ENCODE measurements around the gene MUSK.

The MUSK gene

DNA sequence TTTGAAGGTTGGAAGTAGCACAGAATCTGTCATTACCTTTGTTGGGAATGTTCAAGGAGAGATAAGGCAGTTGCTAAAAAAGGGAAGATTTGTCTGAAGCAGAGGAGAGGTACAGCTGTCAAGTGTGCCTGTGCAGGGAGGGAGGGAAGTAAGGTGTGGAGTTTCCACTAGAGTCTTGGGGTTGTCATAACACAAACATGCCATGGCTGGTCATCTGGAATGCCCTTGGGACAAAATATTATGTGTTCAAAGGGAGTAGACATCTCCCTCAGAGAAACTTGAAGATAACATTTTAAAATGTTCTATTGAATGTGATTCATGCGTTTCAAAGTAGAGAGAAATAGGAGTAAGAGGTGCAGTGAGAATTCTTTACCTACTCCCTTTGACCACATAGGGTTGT, 95.0 kb downstream of the MUSK start:
- TF ChIP-seq SP1 (IDR thresholded peaks at IDR 0.05) (no peak), FOXA1 (IDR thresholded peaks at IDR 0.05) (no peak), TARDBP (IDR thresholded peaks at IDR 0.05) (no peak), LEF1 (IDR thresholded peaks at IDR 0.05; ENCODE audit: borderline replicate concordance) (no peak), ARNT (IDR thresholded peaks at IDR 0.05) (no peak), FOXK2 (IDR thresholded peaks at IDR 0.05) (no peak), FOXM1 (IDR thresholded peaks at IDR 0.05; ENCODE audit: borderline replicate concordance) (no peak), HDGF (IDR thresholded peaks at IDR 0.05; ENCODE audit: borderline replicate concordance) (no peak), L3MBTL2 (conservative IDR thresholded peaks at IDR 0.05) (no peak), ELF4 (IDR thresholded peaks at IDR 0.05) (no peak), CTBP1 (IDR thresholded peaks at IDR 0.05; ENCODE audit: borderline replicate concordance) (no peak), SUZ12 (IDR thresholded peaks at IDR 0.05) (no peak)
- TF ChIP-seq, protein P1, sequence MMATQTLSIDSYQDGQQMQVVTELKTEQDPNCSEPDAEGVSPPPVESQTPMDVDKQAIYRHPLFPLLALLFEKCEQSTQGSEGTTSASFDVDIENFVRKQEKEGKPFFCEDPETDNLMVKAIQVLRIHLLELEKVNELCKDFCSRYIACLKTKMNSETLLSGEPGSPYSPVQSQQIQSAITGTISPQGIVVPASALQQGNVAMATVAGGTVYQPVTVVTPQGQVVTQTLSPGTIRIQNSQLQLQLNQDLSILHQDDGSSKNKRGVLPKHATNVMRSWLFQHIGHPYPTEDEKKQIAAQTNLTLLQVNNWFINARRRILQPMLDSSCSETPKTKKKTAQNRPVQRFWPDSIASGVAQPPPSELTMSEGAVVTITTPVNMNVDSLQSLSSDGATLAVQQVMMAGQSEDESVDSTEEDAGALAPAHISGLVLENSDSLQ (IDR thresholded peaks at IDR 0.05) = no peak
- no peak for DNase-seq (ENCODE audit: extremely low spot score)
- ChIA-PET POLR2A (no interaction called here), CTCF (no interaction called here)

DNA sequence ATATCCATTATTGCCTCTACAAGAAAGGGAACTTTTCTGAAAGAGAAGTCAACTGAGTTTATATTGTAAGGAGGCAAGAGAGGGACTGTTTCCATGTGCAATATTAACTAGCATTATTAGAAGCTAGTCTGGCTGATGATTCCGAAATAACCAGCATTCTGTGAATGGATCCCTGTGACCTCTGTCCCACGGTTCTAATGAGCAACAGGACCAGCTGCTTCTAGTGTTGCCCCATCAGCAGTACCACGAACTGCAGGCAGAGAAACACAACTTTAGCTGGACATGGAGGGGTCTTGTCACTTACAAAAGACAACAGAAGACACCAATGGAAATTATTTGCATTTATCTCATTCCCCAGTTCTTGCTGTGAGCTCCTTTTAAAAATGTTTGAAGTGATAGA, 95.4 kb downstream of the MUSK start:
- CTCF ChIA-PET = no interaction called here
- DNase-seq (ENCODE audit: extremely low spot score) = no peak
- no peak for TF ChIP-seq ELF4 (IDR thresholded peaks at IDR 0.05)
- TF ChIP-seq TARDBP (IDR thresholded peaks at IDR 0.05) = no peak
- no peak for TF ChIP-seq ZNF384 (IDR thresholded peaks at IDR 0.05)
- no peak for TF ChIP-seq FOXM1 (IDR thresholded peaks at IDR 0.05; ENCODE audit: borderline replicate concordance)
- no peak for TF ChIP-seq L3MBTL2 (conservative IDR thresholded peaks at IDR 0.05)
- TF ChIP-seq CTBP1 (IDR thresholded peaks at IDR 0.05; ENCODE audit: borderline replicate concordance) = no peak
- TF ChIP-seq ARNT (IDR thresholded peaks at IDR 0.05) = no peak
- POLR2A ChIA-PET = no interaction called here

DNA sequence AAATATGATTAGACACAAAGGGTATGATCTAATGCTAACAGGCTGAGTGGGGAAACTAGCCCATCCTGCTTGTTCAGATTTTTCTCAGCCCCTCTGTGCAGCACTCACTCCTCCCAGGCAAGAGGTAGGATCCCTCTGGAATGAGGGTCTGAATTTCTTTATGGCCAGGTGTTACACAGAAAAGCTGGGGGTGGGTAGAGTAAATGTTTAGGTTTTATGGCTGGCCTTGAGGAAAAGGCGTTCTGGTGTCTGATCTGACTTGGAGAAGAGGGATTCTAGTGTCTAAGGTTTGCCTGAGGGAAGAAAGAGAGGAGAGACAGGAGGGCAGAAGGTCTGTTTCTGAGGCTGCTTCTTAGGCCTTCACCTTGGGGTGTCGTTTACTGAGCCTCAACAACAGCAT, 97.3 kb downstream of the MUSK start:
- ChIA-PET POLR2A (no interaction called here), CTCF (no interaction called here)
- TF ChIP-seq L3MBTL2 (conservative IDR thresholded peaks at IDR 0.05) (no peak), ZNF384 (IDR thresholded peaks at IDR 0.05) (no peak), BHLHE40 (IDR thresholded peaks at IDR 0.05; ENCODE audit: borderline replicate concordance) (no peak), FOXM1 (IDR thresholded peaks at IDR 0.05; ENCODE audit: borderline replicate concordance) (no peak), FOXA1 (IDR thresholded peaks at IDR 0.05) (no peak), TARDBP (IDR thresholded peaks at IDR 0.05) (no peak), NFRKB (IDR thresholded peaks at IDR 0.05) (no peak), LEF1 (IDR thresholded peaks at IDR 0.05; ENCODE audit: borderline replicate concordance) (no peak), ELF4 (IDR thresholded peaks at IDR 0.05) (no peak), ARNT (IDR thresholded peaks at IDR 0.05) (no peak), FOXK2 (IDR thresholded peaks at IDR 0.05) (no peak), SUZ12 (IDR thresholded peaks at IDR 0.05) (no peak), SP1 (IDR thresholded peaks at IDR 0.05) (no peak), CTBP1 (IDR thresholded peaks at IDR 0.05; ENCODE audit: borderline replicate concordance) (no peak), HDGF (IDR thresholded peaks at IDR 0.05; ENCODE audit: borderline replicate concordance) (no peak)
- TF ChIP-seq, protein P1 (IDR thresholded peaks at IDR 0.05) = no peak
- DNase-seq (ENCODE audit: extremely low spot score) = no peak

DNA sequence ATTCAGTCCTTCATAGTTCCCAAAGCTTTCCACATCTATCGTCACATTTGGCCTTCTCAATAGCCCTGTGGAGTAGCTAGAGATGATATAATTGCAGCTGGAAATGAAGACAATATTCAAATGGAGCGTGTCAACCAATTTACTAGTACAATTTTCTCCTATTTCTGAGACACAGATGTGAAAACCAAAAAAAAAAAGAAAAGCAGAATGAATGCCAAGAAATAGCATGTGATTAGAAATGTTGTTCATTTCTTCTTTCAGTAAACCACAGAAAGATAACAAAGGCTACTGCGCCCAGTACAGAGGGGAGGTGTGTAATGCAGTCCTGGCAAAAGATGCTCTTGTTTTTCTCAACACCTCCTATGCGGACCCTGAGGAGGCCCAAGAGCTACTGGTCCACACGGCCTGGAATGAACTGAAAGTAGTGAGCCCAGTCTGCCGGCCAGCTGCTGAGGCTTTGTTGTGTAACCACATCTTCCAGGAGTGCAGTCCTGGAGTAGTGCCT, 99.0 kb downstream of the MUSK start:
- POLR2A ChIA-PET = no interaction called here
- CTCF ChIA-PET = no interaction called here
- DNase-seq (ENCODE audit: extremely low spot score) = no peak
- TF ChIP-seq TARDBP (IDR thresholded peaks at IDR 0.05) = no peak

DNA sequence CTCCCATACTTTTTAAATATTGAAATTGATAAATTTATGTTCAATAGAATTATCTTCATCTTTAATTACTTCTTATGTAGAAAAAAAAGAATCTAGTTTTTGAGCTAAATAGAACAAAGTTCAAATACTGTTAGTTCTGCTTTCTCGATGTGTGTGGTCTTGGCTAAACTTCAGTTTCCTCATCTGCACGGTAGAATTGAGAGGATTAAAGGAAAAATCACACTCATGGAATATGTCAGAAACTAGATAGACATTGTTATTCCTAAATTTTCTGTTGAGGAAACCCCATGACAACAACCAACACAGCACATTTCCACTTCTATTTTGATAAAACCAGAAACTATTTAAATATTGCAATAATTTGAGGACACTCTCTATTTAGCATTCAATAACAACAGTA, 100.3 kb downstream of the MUSK start:
- ChIA-PET CTCF (no interaction called here), POLR2A (no interaction called here)
- no peak for DNase-seq (ENCODE audit: extremely low spot score)
- TF ChIP-seq FOXA1 (IDR thresholded peaks at IDR 0.05) (no peak), NFRKB (IDR thresholded peaks at IDR 0.05) (no peak), SP1 (IDR thresholded peaks at IDR 0.05) (no peak), ARNT (IDR thresholded peaks at IDR 0.05) (no peak), ZNF384 (IDR thresholded peaks at IDR 0.05) (no peak), HDGF (IDR thresholded peaks at IDR 0.05; ENCODE audit: borderline replicate concordance) (no peak), ELF4 (IDR thresholded peaks at IDR 0.05) (no peak), L3MBTL2 (conservative IDR thresholded peaks at IDR 0.05) (no peak), SUZ12 (IDR thresholded peaks at IDR 0.05) (no peak), BHLHE40 (IDR thresholded peaks at IDR 0.05; ENCODE audit: borderline replicate concordance) (no peak)
- TF ChIP-seq, protein P1 (IDR thresholded peaks at IDR 0.05) = no peak

DNA sequence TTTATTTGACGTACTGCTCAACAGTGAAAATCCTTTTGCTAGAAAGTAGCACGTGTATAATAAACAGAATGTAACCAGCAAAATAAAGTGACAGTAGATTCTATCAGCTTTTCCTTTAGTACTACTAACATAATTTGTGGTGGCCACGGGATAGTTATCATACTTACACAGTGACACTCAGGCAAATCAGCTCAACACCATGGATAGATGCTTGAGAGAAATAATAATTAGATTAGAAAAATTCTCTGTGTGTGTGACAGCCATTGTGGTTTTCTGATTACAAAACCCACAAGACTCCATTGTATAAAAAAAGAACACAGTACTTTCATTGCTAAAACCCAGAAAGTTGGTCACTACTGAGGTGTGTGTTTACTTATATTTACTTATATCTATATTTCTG, 101.1 kb downstream of the MUSK start:
- ChIA-PET POLR2A (no interaction called here), CTCF (no interaction called here)
- TF ChIP-seq, protein P1 (IDR thresholded peaks at IDR 0.05) = no peak
- no peak for TF ChIP-seq LEF1 (IDR thresholded peaks at IDR 0.05; ENCODE audit: borderline replicate concordance)
- no peak for TF ChIP-seq TARDBP (IDR thresholded peaks at IDR 0.05)
- no peak for TF ChIP-seq SUZ12 (IDR thresholded peaks at IDR 0.05)
- no peak for TF ChIP-seq ZNF384 (IDR thresholded peaks at IDR 0.05)
- TF ChIP-seq BHLHE40 (IDR thresholded peaks at IDR 0.05; ENCODE audit: borderline replicate concordance) = no peak
- TF ChIP-seq FOXM1 (IDR thresholded peaks at IDR 0.05; ENCODE audit: borderline replicate concordance) = no peak
- no peak for TF ChIP-seq FOXA1 (IDR thresholded peaks at IDR 0.05)
- no peak for TF ChIP-seq HDGF (IDR thresholded peaks at IDR 0.05; ENCODE audit: borderline replicate concordance)
- TF ChIP-seq SP1 (IDR thresholded peaks at IDR 0.05) = no peak
- no peak for TF ChIP-seq CTBP1 (IDR thresholded peaks at IDR 0.05; ENCODE audit: borderline replicate concordance)
- TF ChIP-seq ARNT (IDR thresholded peaks at IDR 0.05) = no peak
- no peak for TF ChIP-seq L3MBTL2 (conservative IDR thresholded peaks at IDR 0.05)
- TF ChIP-seq NFRKB (IDR thresholded peaks at IDR 0.05) = no peak
- no peak for DNase-seq (ENCODE audit: extremely low spot score)

Measured in HEK293T (cell line).